ENCODE measurements around the gene GALNT10. TPM values are rescaled to one million over a fixed set of nuclear protein-coding genes. Genes with fewer than 3 reads are reported as not detected.

The GALNT10 gene
- total and polyA plus RNA-seq, 2 donors (not counting 1 experiment from before 2014, with no cell fraction given), result 18.3 to 35.8 TPM

- no peaks in the 10 kb centered on the region for H3K9me3 ChIP-seq (ENCODE audit: control insufficient read depth, insufficient read depth, low read depth, low read length)
- H4K20me1 ChIP-seq (ENCODE audit: control insufficient read depth, extremely low read depth, insufficient read depth, low read length), result no peaks in the 10 kb centered on the region
- no peak overlapping the region for H3K27ac ChIP-seq (ENCODE audit: insufficient read depth, low read length)
- no peak overlapping the region for H2AFZ ChIP-seq (ENCODE audit: low read length)
- H3K4me3 ChIP-seq (replicated peaks in 1 of 4; ENCODE audit: control extremely low read depth in 1 of 4, insufficient read depth in 1 of 4, low read depth in 3 of 4, low read length in 4 of 4), result no peak overlapping the region
- no peaks in the 10 kb centered on the region for H3K79me2 ChIP-seq (ENCODE audit: control insufficient read depth, insufficient read depth, low read length)
- no peak overlapping the region for H3K9ac ChIP-seq (ENCODE audit: insufficient read depth, low read length)
- no peak for DNase-seq (ENCODE audit: low read depth in 2 of 2)
- H3K4me2 ChIP-seq (ENCODE audit: extremely low read depth, insufficient read depth, low read length), result no peak overlapping the region
- H3K36me3 ChIP-seq (ENCODE audit: control insufficient read depth, insufficient read depth, low read length), result no peaks in the 10 kb centered on the region
- no peaks in the 10 kb centered on the region for H3K27me3 ChIP-seq (ENCODE audit: control insufficient read depth, insufficient read depth, low read length)
- no peak for TF ChIP-seq CTCF (conservative IDR thresholded peaks at IDR 0.05 in 1 of 2, IDR thresholded peaks at IDR 0.05 in 1 of 2; ENCODE audit: low read depth in 1 of 2, low read length in 2 of 2)
- TF ChIP-seq EZH2 (IDR thresholded peaks at IDR 0.05; ENCODE audit: low read length, missing control alignments), result no peak
- no peaks in the 10 kb centered on the region for H3K4me1 ChIP-seq (ENCODE audit: control insufficient read depth, extremely low read depth, insufficient read depth, low read length)
Measured at GRCh38 chr5:154236536-154237375, 46.2 kb downstream of the GALNT10 start.

GRCh38 chr5:154237376-154237743 lies 46.8 kb downstream of the GALNT10 start:
- Histone ChIP-seq H3K27me3 (ENCODE audit: control insufficient read depth, insufficient read depth, low read length) (no peaks in the 10 kb centered on the region), H3K36me3 (ENCODE audit: control insufficient read depth, insufficient read depth, low read length) (no peaks in the 10 kb centered on the region), H4K20me1 (ENCODE audit: control insufficient read depth, extremely low read depth, insufficient read depth, low read length) (no peaks in the 10 kb centered on the region), H3K4me3 (replicated peaks in 1 of 4; ENCODE audit: control extremely low read depth in 1 of 4, insufficient read depth in 1 of 4, low read depth in 3 of 4, low read length in 4 of 4) (no peak overlapping the region), H3K4me2 (ENCODE audit: extremely low read depth, insufficient read depth, low read length) (no peak overlapping the region), H3K4me1 (ENCODE audit: control insufficient read depth, extremely low read depth, insufficient read depth, low read length) (no peaks in the 10 kb centered on the region), H3K79me2 (ENCODE audit: control insufficient read depth, insufficient read depth, low read length) (no peaks in the 10 kb centered on the region), H3K9me3 (ENCODE audit: control insufficient read depth, insufficient read depth, low read depth, low read length) (no peaks in the 10 kb centered on the region), H3K9ac (ENCODE audit: insufficient read depth, low read length) (no peak overlapping the region), H3K27ac (ENCODE audit: insufficient read depth, low read length) (no peak overlapping the region), H2AFZ (ENCODE audit: low read length) (no peak overlapping the region)
- DNase-seq (ENCODE audit: low read depth in 2 of 2), result no peak
- TF ChIP-seq EZH2 (IDR thresholded peaks at IDR 0.05; ENCODE audit: low read length, missing control alignments), result no peak
- no peak for TF ChIP-seq CTCF (conservative IDR thresholded peaks at IDR 0.05 in 1 of 2, IDR thresholded peaks at IDR 0.05 in 1 of 2; ENCODE audit: low read depth in 1 of 2, low read length in 2 of 2)

GRCh38 chr5:154237946-154238345 lies 47.4 kb downstream of the GALNT10 start:
- no peak overlapping the region for H3K4me2 ChIP-seq (ENCODE audit: extremely low read depth, insufficient read depth, low read length)

More at GRCh38 chr5:154237946-154238345, 47.4 kb downstream of the GALNT10 start:
- Histone ChIP-seq H3K36me3 (ENCODE audit: control insufficient read depth, insufficient read depth, low read length) (no peaks in the 10 kb centered on the region), H2AFZ (ENCODE audit: low read length) (no peak overlapping the region), H3K9me3 (ENCODE audit: control insufficient read depth, insufficient read depth, low read depth, low read length) (no peaks in the 10 kb centered on the region), H3K9ac (ENCODE audit: insufficient read depth, low read length) (no peak overlapping the region), H4K20me1 (ENCODE audit: control insufficient read depth, extremely low read depth, insufficient read depth, low read length) (no peaks in the 10 kb centered on the region), H3K4me1 (ENCODE audit: control insufficient read depth, extremely low read depth, insufficient read depth, low read length) (no peaks in the 10 kb centered on the region), H3K4me3 (replicated peaks in 1 of 4; ENCODE audit: control extremely low read depth in 1 of 4, insufficient read depth in 1 of 4, low read depth in 3 of 4, low read length in 4 of 4) (no peak overlapping the region), H3K79me2 (ENCODE audit: control insufficient read depth, insufficient read depth, low read length) (no peaks in the 10 kb centered on the region), H3K27ac (ENCODE audit: insufficient read depth, low read length) (no peak overlapping the region), H3K27me3 (ENCODE audit: control insufficient read depth, insufficient read depth, low read length) (no peaks in the 10 kb centered on the region)
- no peak for TF ChIP-seq EZH2 (IDR thresholded peaks at IDR 0.05; ENCODE audit: low read length, missing control alignments)
- no peak for DNase-seq (ENCODE audit: low read depth in 2 of 2)

All from fibroblast of lung (primary cell).